NT2/D1 (cell line): Measurements from ENCODE around the gene NCR3LG1.

Experiments
- DNase-seq: peaks from one replicate; pipeline ENCODE4 v3.0.0-alpha.2; 2011; ENCODE audit warnings: low read depth, low spot score
- H3K27me3 ChIP-seq: 2 replicates; pipeline ENCODE4 v1.6.0; 2011; ENCODE audit warnings: mild to moderate bottlenecking; ENCODE audit not compliant: insufficient read length, insufficient read depth
- H3K36me3 ChIP-seq: 2 replicates; pipeline ENCODE4 v1.6.1; 2011; ENCODE audit warnings: mild to moderate bottlenecking, low read length, mixed read lengths; ENCODE audit not compliant: insufficient read depth, insufficient read length
- H3K4me1 ChIP-seq: 2 replicates; pipeline ENCODE4 v1.5.1; 2011; ENCODE audit not compliant: insufficient read depth, insufficient read length
- H3K4me3 ChIP-seq: 2 replicates; pipeline ENCODE4 v1.5.1; 2011; ENCODE audit warnings: low read depth; ENCODE audit not compliant: insufficient read length
- H3K9ac ChIP-seq: 2 replicates; pipeline ENCODE4 v1.6.0; 2011; ENCODE audit warnings: low read depth; ENCODE audit not compliant: insufficient read length
- H3K9me3 ChIP-seq: 2 replicates; pipeline ENCODE4 v1.5.1; 2011; ENCODE audit warnings: mild to moderate bottlenecking, low read length; ENCODE audit not compliant: insufficient read depth
- SUZ12 ChIP-seq: IDR thresholded peaks from 2 replicates; pipeline ENCODE4 v1.6.1; 2011; ENCODE audit not compliant: insufficient read length, insufficient read depth; ENCODE audit errors: extremely low read depth
- YY1 ChIP-seq: IDR thresholded peaks from 2 replicates; pipeline ENCODE4 v1.6.1; 2011; ENCODE audit not compliant: insufficient read length, insufficient read depth
- ZNF274 ChIP-seq: IDR thresholded peaks from 2 replicates; pipeline ENCODE4 v1.6.1; 2011; ENCODE audit warnings: mild to moderate bottlenecking, low read depth, low read length

NCR3LG1 gene

GRCh38 chr11:17402486-17402885, 50.9 kb downstream of the NCR3LG1 start:
- H3K4me3 ChIP-seq = no peak overlapping the region
- H3K4me1 ChIP-seq = no peaks in the 10 kb centered on the region
- TF ChIP-seq YY1 = no peak
- no peak for TF ChIP-seq SUZ12
- TF ChIP-seq ZNF274 = no peak
- H3K27me3 ChIP-seq = no peaks in the 10 kb centered on the region
- H3K36me3 ChIP-seq = no peaks in the 10 kb centered on the region
- no peak overlapping the region for H3K9ac ChIP-seq
- no peaks in the 10 kb centered on the region for H3K9me3 ChIP-seq
- DNase-seq = no peak

- DNase-seq = no peak
- H3K9me3 ChIP-seq = no peaks in the 10 kb centered on the region
- H3K36me3 ChIP-seq = no peaks in the 10 kb centered on the region
- no peaks in the 10 kb centered on the region for H3K27me3 ChIP-seq
- no peaks in the 10 kb centered on the region for H3K4me1 ChIP-seq
- no peak for TF ChIP-seq YY1
- TF ChIP-seq SUZ12 = no peak
- TF ChIP-seq ZNF274 = no peak
- H3K9ac ChIP-seq = no peak overlapping the region
- H3K4me3 ChIP-seq = no peak overlapping the region
These were observed 52.6 kb downstream of the NCR3LG1 start for GRCh38 chr11:17403980-17404759.

- Histone ChIP-seq H3K4me3 (no peak overlapping the region), H3K36me3 (no peaks in the 10 kb centered on the region), H3K9me3 (no peaks in the 10 kb centered on the region), H3K27me3 (no peaks in the 10 kb centered on the region), H3K4me1 (no peaks in the 10 kb centered on the region), H3K9ac (no peak overlapping the region)
- TF ChIP-seq SUZ12 (no peak), ZNF274 (no peak), YY1 (no peak)
- no peak for DNase-seq
These were observed 53.8 kb downstream of the NCR3LG1 start for GRCh38 chr11:17405232-17406005.

- DNase-seq = no peak
- Histone ChIP-seq H3K4me1 (peaks cover 2% of the 10 kb centered on the region), H3K4me3 (no peak overlapping the region), H3K27me3 (no peaks in the 10 kb centered on the region), H3K36me3 (no peaks in the 10 kb centered on the region), H3K9ac (no peak overlapping the region), H3K9me3 (no peaks in the 10 kb centered on the region)
- TF ChIP-seq YY1 = no peak
- TF ChIP-seq SUZ12 = no peak
- TF ChIP-seq ZNF274 = no peak
These were observed 54.6 kb downstream of the NCR3LG1 start for GRCh38 chr11:17406082-17406817.

- Histone ChIP-seq H3K9ac (peak overlapping the region; percentile 5), H3K27me3 (no peaks in the 10 kb centered on the region), H3K9me3 (no peaks in the 10 kb centered on the region), H3K4me3 (no peak overlapping the region), H3K4me1 (peaks cover 2% of the 10 kb centered on the region), H3K36me3 (no peaks in the 10 kb centered on the region)
- TF ChIP-seq ZNF274 = no peak
- no peak for TF ChIP-seq YY1
- TF ChIP-seq SUZ12 = no peak
- DNase-seq = no peak
These were observed 55.2 kb downstream of the NCR3LG1 start for GRCh38 chr11:17406818-17407149.

GRCh38 chr11:17407575-17407974, 56.0 kb downstream of the NCR3LG1 start:
- DNase-seq = no peak
- no peak overlapping the region for H3K4me3 ChIP-seq
- H3K9me3 ChIP-seq = no peaks in the 10 kb centered on the region
- TF ChIP-seq SUZ12 (no peak), YY1 (no peak), ZNF274 (no peak)
- H3K4me1 ChIP-seq = peaks cover 2% of the 10 kb centered on the region
- no peaks in the 10 kb centered on the region for H3K36me3 ChIP-seq
- H3K27me3 ChIP-seq = no peaks in the 10 kb centered on the region
- H3K9ac ChIP-seq = no peak overlapping the region

- Histone ChIP-seq H3K4me1 (peaks cover 2% of the 10 kb centered on the region), H3K27me3 (no peaks in the 10 kb centered on the region), H3K36me3 (no peaks in the 10 kb centered on the region), H3K9ac (no peak overlapping the region), H3K9me3 (no peaks in the 10 kb centered on the region), H3K4me3 (no peak overlapping the region)
- no peak for DNase-seq
- TF ChIP-seq SUZ12 = no peak
- no peak for TF ChIP-seq YY1
- no peak for TF ChIP-seq ZNF274
These were observed 56.4 kb downstream of the NCR3LG1 start for GRCh38 chr11:17408026-17408425.
